H1 (cell line): ENCODE data around the gene RIMS1. TPM values are rescaled to one million over a fixed set of nuclear protein-coding genes. Genes with fewer than 3 reads are reported as not detected.

ENCODE experiments used
- CHD2 ChIP-seq: IDR thresholded peaks from 2 replicates; pipeline ENCODE4 v1.6.1; 2012; ENCODE audit warnings: low read length, improper control_type of control experiment
- CTBP2 ChIP-seq: IDR thresholded peaks from 2 replicates; pipeline ENCODE4 v1.7.0; 2011; ENCODE audit warnings: borderline replicate concordance, mild to moderate bottlenecking, moderate library complexity, mixed read lengths, low read length; ENCODE audit not compliant: insufficient read depth, insufficient read length
- POLR2A ChIP-seq, 2 experiments: IDR thresholded peaks; 1 replicate in 1 of 2; 2 replicates in 1 of 2; pipeline ENCODE4 v1.6.1; 2011; ENCODE audit warnings: low read depth in 2 of 2, low read length in 2 of 2, mild to moderate bottlenecking in 2 of 2; ENCODE audit errors: control extremely low read depth in 1 of 2
- TAF1 ChIP-seq: IDR thresholded peaks from 2 replicates; pipeline ENCODE4 v1.6.1; 2011; ENCODE audit warnings: mild to moderate bottlenecking, low read depth, low read length
- polyA plus RNA-seq, 7 experiments: library from polyadenylated mRNA; depleted of rRNA in 3 of 7; stranded (reverse) in 5 of 7; unstranded in 2 of 7; fragments of >200 nt in 5 of 7; fragments of 200-250 nt in 2 of 7; gene quantifications; 1 replicate in 5 of 7; 2 replicates in 1 of 7; 4 replicates in 1 of 7; pipeline versions ENCODE4 v1.2.1 to v1.2.3, GENCODE V29; 2011 to 2013; ENCODE audit warnings: missing spikeins in 2 of 7, mixed read lengths in 2 of 7
- total RNA-seq: library from RNA; stranded (reverse); fragmentation: NEBNext Ultra II Directional; extraction: Animal tissue kit (Norgen Biotek cat#: 25700); gene quantifications from 2 replicates; pipeline ENCODE4 v1.2.1, GENCODE V29; 2021
- TF ChIP-seq, protein P1 (sequence below), 3 experiments: IDR thresholded peaks; 1 replicate in 2 of 3; 2 replicates in 1 of 3; pipeline versions ENCODE4 v1.5.1 to v1.6.1; 2011; ENCODE audit warnings: low read length in 3 of 3, mild to moderate bottlenecking in 3 of 3, inconsistent platforms in 2 of 3, low read depth in 1 of 3, moderate library complexity in 1 of 3; ENCODE audit not compliant: insufficient read depth in 1 of 3; ENCODE audit errors: control extremely low read depth in 1 of 3

Gene RIMS1
- total and polyA plus RNA-seq, 2 of the 8 experiments (the other 6 are each of a cell fraction or from before 2014, with no cell fraction given): 0.63 to 2.3 TPM

DNA sequence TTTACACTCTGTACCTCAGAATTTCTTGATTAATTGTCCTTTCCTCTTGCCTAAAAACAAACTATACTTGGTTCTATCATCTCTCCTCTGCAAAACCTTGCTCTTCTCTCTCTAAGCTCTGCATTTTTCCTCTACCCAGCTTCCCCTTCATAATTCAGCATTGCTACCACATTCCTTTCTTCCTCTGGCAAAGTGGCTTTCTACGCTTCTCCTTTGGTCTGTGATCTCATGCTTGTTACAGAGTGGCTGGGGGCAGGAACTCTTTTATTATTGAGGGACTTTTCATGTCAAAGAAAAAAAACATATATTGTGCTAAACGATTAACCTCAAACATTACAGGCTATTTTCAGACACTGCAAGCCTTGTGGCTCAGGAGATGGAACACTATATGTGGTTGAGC, 402.2 kb downstream of the RIMS1 start (continued):
- no peak for TF ChIP-seq CHD2
- TF ChIP-seq, protein P1, sequence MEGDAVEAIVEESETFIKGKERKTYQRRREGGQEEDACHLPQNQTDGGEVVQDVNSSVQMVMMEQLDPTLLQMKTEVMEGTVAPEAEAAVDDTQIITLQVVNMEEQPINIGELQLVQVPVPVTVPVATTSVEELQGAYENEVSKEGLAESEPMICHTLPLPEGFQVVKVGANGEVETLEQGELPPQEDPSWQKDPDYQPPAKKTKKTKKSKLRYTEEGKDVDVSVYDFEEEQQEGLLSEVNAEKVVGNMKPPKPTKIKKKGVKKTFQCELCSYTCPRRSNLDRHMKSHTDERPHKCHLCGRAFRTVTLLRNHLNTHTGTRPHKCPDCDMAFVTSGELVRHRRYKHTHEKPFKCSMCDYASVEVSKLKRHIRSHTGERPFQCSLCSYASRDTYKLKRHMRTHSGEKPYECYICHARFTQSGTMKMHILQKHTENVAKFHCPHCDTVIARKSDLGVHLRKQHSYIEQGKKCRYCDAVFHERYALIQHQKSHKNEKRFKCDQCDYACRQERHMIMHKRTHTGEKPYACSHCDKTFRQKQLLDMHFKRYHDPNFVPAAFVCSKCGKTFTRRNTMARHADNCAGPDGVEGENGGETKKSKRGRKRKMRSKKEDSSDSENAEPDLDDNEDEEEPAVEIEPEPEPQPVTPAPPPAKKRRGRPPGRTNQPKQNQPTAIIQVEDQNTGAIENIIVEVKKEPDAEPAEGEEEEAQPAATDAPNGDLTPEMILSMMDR (IDR thresholded peaks at IDR 0.05; ENCODE audit: control extremely low read depth in 1 of 3, insufficient read depth in 1 of 3, low read depth in 1 of 3, low read length in 3 of 3): no peak
- no peak for TF ChIP-seq TAF1
- no peak for TF ChIP-seq POLR2A (IDR thresholded peaks at IDR 0.05; ENCODE audit: control extremely low read depth in 1 of 2, low read depth in 2 of 2, low read length in 2 of 2)
- no peak for TF ChIP-seq CTBP2
- TF ChIP-seq, all 59 proteins: peak for 0
